GM19035 (cell line): Measurements from ENCODE around the gene DESI2.

ENCODE experiments used
- ATAC-seq: cut with Tn5 transposase; IDR thresholded peaks from one replicate; pipeline ENCODE4 v1.9.1; 2021; ENCODE audit not compliant: unreplicated experiment

DESI2 gene

DNA sequence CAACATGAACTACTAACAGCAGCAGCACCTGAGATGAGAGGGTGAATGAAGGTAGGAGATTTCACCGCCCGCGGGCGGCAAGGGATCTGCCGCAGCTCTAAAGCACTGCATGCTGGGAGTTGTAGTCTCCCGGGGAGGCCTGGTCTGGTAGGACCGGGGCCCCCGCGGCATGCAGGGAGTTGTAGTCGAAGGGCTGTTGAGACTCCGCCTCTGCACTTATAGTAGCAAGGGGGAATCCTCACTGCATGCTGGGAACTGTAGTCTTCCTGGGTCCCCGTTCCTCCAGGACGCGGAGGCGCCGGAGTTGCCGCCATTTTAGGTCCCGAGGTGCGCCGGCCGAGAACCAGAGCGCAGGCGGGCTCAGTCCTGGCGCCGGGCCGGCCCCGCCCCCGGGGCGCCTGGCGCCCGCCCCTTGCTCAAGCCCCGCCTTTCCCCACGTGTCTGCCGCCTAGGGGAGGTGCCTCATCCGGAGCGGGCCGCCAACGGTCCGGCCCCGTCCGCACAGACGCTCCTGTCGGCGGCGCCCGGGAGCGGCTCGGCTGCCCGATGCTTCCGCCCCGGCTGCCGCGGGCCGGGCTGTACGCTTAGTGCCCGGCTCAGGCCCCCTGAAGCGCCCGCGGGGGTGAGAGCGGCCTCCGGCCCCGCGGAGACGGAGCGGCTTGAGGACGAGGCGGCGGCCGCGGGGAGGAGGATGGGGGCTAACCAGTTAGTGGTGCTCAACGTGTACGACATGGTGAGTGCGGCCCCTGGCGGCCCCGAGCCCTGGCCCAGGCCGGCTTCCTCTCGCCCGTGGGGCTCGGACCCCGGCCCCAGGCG lies at the start of gene DESI2:
DESI2 (plus strand) TSS at position 504 of the 816 bp plus-strand sequence; CDS start at position 692, 188 bp downstream.
- peak; percentile 94 for ATAC-seq

DNA sequence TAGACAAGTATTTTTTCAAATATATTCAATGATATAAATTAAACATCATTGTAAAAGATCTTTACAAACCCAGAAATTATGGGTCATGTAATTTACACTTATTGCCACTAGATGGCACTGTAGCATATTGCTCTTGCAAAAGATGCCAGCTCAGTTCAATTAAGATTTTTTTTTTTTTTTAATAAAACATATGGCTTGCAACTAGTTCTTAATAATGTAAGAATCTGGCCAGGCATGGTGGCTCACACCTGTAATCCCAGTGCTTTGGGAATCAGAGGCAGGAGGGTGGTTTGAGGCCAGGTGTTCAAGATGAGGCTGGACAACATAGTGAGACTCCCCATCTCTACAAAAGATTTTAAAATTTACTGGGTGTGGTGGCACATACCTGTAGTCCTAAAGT lies 49.4 kb upstream of the DESI2 start:
- no peak for ATAC-seq

DNA sequence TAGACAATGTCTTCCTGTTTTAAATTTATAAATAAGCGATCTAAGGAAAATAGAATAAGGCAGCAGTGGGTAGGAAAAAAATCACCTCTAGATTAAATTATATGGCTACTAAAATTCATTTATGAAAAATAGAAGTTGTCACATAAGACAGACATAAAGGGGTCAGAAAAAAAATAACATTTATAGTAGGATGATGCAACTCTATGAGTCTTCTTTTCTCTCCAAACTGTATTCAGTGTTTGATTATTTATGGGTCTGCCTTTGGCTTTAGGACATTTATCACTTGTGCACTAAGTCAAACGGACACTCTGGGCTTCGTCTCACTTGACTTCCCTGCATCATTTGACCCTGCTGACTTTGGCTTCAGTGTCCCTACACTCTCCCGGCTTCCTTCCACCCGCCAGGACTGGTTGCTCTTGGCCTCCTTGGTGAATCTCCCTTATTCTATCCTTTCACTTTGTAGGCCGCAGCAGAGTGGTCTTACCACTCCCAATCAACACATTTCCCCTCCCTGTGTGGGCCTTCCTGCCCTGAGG lies 47.0 kb upstream of the DESI2 start:
- ATAC-seq: no peak

DNA sequence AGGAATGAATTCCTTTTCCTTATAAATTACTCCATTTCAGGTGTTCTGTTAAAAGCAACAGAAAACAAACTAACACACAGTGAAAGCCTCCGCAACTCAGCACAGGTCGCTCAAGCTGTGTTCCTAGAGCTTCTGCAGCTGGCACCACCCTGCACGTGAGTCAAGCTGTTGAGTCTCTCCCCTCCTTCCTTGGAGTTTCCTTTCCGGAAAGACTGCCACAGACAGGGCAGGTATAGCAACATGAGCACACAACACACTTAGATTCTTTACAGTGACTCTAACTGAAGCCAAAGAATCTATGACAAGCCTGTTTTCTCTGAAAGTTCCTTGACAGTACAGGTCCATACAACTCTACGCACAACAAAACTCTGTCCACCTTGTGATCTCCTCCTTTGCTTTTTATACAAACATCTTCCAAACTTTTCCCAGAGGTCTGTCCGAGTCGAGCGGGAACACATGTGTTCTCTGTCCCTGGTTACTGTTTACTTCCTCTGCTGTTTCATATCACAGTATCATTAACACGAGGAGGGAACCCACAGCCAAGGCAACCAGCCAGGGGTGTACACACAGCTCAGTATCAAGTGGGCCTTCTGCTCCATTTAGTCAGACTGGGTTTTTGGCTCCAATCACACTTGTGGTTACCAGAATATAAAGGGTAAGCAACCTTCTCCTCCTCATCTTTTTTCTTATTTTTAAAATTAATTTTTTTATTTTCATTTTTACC lies 38.7 kb upstream of the DESI2 start:
- no peak for ATAC-seq

DNA sequence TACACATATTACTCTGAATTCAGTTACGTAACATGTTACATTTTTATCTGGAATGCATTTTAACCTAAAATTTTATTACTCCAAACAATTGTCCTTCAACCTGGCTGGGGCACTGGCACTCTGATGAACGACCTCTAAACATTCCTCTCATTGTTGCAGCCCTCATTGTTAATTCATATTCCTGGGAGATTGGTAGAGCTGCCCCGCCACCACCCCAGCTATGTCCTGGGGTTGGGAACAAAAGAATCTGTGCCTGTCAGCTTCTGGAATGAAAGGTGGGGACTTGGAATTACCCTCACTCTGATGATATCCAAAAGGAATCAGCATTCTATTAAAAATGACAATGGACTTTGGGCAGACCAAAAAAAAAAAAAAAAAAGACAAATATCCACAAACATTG lies 38.0 kb upstream of the DESI2 start:
- ATAC-seq: no peak

DNA sequence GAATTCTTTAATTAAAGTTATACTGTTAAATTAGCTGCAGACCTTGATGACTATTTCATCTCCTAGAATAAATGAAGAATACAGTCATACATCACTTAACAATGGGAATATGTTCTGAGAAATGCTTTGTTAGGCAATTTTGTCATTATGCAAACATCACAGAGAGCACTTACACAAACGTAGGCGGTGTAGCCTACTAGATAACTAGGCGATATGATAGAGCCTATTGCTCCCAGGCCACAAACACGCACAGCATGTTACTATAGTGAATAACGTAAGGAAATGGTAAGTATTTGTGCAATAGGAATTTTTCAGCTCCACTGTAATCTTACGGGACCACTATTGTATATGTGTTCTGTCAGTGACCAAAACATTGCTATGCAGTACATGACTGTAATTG lies 37.6 kb upstream of the DESI2 start:
- ATAC-seq: no peak

DNA sequence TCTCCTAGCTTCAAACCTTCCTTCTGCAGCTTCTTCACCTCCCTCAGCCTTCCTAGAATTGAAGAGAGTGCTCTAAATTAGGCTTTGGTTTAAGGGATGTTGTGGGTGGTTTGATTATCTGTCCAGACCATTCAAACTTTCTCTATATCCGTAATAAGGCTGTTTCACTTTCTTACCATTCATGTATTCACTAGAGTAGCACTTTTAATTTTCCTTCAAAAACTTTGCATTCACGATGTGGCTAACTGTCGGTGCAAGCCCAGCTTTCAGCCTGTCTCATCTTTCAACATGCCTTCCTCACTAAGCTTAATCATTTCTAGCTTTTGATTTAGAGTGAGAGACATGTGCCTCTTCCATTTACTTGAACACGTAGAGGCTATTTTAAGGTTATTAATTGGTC lies 26.2 kb upstream of the DESI2 start:
- no peak for ATAC-seq

DNA sequence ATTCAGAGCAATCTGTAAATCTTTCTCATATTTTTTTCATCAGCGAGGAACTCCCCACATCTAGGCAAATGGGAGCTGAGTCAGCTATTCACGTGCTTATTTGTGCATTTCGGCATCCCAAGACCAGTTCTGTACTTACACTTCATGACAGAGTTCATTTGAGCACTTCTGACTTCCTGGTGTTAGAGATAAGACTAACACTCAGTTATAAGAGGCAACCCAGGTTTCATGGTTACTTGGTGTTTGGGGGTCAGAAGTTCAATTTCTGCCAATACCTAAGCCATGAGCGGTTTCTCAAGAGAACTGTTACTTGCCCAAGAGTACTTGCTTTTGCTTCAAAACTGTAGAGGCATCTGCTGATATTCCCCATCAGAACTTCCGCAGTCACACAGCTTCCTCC lies 24.1 kb upstream of the DESI2 start:
- no peak for ATAC-seq

DNA sequence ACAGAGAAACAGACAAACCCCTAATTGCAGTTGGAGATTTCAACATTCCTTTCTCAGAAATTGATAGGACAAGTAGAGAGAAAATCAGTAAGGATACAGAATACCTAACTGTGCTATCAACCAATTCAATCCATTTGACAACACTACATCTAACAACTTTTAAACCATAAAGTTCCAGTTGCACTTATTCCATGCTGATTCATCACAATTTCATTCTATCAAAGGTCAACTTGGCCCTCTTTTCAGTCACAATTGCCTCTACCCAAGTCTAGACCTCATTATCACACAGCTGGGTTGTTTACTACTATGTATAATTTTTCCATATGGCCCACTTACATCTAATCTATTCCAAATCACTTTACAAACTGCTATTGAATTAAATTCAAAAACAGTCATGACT lies 19.8 kb upstream of the DESI2 start:
- ATAC-seq: no peak

DNA sequence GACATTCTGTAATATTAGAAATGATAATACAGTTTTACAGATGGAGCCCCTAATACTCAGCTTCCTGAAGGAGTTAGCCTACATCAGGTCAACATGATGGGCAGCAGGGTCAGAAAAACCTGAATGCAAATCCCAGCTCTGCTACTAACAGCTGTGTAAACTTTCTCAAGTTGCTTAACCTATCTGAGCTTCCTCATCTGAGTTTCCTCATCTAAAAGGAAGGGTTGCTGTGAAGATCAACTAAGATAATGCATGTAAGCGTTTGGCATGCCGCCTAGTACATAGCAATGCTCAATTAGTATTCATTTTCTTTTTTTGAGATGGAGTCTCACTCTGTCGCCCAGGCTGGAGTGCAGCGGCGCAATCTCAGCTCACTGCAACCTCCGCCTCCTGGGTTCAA lies 18.4 kb upstream of the DESI2 start:
- no peak for ATAC-seq

DNA sequence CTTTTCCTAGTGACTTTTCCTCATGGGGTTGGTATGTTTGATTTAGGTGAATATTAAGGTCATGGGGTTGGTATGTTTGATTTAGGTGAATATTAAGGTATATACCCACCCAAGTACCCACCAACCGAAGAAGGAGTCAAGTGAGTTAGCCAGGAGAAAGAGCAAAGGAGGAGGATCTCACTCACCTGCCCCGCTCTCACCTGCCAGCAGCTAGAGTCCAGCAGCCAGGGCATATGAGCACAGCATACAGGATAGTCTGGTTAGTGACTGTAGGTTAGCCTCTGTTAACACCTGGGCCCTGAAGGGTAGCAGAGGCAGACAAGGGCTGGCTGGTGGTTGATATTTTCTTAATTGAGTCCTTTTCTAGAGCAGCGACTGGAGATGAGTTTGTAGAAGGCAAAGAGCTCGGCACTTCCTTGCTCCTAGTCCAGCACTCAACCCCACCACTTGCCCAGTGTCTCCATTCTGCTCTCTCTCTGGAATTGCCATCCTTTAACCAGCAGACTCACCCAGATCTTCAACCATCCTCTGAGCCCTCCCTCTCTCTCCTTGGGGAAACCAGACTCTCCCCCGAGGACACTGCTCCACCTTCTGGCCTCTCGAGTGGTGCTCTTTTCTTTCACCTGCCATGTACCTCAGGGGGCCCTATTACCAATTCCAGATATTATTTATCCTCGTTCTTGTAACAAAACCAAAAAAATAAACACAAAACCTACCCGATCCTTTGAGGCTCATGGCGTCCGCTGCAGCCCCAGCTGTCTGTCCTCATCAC lies 16.3 kb upstream of the DESI2 start:
- no peak for ATAC-seq

DNA sequence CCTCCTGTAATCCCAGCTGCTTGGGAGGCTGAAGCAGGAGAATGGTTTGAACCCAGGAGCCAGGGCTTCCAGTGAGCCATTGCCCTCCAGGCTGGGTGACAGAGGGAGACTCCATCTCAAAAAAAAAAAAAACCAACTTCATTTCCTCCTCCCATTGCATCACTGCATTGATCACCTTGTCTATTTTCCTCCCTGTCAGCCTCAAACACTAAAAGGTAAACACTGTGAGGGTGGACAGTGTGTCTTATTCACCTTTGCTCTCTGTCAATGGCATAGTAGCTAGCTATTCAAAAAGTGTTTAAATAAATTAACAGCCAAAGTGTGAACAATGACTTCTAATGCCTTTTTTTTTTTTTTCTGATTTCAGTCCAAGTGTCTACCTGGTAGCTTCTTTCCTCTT lies 13.4 kb upstream of the DESI2 start:
- ATAC-seq: no peak

DNA sequence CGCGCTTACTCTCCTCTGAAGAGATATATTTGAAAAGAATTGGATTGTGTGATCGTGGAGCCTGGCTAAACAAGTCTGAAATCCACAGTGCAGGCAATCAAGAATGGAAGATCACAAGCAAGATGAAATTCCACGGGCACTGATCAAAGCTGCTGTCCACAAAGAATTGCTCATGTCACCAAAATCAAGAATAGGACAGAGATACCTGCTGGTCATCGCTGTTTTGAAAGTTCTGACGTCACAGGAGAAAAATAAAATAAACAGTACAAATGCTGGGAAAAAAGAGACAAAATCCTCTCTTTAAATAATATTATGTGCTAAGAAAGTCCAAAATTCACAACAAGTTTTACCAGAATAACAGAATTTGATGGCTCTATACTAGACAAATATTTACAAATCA lies 12.0 kb upstream of the DESI2 start:
- no peak for ATAC-seq

DNA sequence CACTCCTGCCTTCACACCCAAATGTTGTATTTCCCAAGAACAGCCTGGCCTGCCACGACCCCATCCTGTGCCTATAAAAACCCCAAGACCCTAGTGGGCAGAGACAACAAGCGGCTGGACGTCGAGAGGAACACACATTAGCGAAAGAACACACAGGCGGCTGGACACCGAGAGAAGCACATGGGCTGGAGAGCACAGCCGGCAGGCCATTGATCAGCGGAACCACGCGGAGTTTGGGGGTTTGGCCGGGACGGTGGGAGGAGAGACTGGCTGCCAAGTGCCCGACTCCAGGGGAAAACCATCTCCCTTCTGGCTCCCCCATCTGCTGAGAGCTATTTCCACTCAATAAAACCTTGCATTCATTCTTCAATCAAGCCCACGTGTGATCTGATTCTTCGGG lies 10.4 kb upstream of the DESI2 start:
- no peak for ATAC-seq

DNA sequence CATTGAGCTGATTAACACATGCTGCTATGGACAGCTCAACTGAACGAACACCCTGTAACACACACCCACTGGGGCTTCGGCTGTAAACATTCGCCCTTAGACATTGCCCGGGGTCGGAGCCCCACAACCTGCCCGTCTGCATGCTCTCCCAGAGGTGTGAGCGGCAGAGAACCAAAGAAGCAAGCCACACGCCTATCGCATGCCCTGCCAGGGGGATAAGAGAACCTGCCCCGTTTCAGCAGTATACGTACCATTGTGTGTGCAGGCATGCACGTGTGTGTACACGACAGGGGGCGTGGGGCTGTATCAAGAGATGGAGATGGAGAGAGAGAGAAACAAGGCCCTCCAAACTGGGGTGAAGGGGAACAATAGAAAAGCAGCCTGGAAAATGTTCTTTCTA lies 9.9 kb upstream of the DESI2 start:
- ATAC-seq: no peak

DNA sequence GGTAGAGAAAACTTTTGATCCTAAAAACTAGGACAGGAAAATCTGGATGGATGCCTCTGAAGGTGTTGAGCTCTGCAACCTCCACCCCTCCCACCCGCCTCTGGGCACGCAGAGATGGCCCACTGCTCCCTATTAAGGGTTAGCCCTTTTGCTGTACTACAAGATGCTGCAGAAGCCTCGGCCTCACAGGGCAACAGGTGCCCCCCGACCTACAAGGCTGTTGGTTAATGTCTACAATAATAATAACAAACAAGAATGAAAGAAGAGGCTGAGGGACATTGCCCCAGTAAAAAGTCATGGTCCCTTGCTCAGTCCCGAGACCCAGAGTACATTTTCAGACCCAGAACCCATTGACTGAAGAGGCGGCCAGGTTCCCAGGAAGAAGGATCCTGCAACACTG lies 7.5 kb upstream of the DESI2 start:
- no peak for ATAC-seq

DNA sequence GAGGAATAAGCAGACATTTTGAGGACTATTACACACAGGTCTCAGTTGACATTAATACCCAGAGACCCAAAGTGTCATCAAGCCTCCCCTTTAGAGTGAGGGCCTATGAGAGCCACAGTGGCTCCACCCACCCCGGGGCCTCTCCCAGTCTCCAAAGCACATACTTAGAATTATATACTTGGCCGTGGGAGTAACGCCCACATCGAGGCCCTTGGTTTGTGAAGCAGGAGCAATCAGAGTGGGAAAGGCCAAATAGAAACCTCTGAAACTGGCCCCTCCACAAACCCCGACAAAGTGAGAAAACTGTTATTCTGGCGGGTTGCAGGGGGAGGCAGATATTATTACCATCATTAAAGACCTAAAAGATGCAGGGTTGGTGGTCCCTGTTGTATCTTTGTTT lies 7.0 kb upstream of the DESI2 start:
- ATAC-seq: no peak

DNA sequence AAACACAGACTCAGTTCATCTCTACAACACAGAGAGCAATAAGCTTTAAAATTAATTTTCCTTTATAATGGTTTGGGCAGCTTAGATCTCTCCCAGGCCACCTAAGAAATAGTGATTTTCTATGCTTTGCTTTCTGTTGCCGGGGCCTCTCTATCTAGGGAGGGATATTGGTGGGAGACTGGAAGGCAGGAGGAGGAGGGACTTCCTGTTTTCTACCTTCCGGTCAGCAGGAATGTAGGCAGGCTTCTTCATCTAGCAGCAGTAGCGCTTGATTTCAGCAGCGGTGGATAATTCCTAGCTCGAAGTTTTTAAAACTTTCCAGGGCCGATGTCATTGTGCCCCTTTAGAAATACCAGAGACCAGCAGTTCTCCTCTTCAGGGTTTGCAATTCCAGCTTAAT lies 5.1 kb upstream of the DESI2 start:
- no peak for ATAC-seq

DNA sequence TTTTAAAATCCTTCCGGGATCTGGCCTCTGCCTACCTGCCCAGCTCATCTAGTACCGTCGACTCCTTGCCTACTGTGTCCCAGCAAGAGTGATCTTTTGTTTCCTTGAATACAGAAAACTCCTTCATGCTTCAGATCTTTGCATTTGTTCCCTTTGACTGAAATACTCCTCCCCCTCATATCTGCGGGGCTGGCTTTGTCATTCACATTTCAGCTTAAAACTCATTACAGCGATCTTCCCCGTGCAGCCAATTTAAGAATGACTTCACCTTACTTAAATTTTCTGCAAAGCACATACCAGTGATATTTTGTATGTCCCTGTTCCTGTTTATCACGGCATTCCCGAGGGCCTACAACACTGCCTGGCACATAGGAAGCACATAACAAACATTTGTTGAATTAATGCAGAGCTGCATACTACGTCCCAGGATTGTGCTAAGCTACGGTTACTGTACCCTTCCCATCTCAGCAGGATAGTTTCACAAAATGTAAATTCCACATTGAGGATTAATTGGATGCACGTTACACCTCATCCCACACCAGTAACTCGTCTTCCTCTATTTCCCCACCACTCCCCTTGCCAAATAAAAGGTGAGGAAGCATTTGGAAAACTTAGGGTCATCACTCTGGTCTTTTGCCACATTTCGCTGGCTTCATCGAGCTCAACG lies 837 bp upstream of the DESI2 start:
- no peak for ATAC-seq

DNA sequence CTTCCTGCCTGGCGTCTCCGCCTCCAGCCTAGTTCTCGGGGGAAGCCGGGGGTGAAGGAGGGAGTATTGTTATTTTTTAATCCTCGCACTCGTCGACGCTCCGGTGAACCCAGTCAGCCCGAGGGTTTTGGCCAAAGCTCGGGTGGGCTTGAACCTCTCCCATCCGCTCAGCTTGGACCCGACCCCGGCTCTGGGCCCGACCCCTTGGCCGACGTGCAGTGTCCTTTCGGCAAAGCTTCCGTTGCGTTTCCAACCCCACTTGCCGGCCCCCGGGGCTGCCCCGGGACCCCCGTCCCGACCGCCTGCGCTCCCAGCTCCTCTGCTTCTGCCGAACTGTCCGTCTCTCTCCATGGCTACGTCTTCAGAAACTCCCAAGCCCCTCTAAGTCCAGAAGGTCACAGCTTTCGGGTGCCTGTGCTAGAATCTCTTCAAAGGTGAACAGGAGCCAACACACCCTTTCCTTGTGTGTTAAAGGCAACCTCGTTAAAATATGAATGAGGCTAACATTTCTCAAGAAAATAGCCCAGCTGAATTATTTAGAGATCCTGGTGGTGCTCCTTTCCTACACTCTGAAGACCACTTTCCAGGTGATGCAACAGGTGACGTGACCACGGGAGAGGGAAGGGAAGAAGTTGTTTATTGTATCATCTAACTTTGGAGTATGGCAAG lies 647 bp downstream of the DESI2 start:
- no peak for ATAC-seq
